Caco-2 (cell line): ENCODE data around the gene YES1. TPM values are rescaled to one million over a fixed set of nuclear protein-coding genes. Genes with fewer than 3 reads are reported as not detected.
A peak's percentile ranks its signal among the peaks of the same experiment; 100 is the strongest.
"Not testable (repeated sequence)": the region's sequence is repeated elsewhere in the genome, so short reads cannot be mapped to it uniquely, and the experiment has no call there.

Experiments used
- BruUV-seq: library from RNA; stranded (reverse); fragments of 400-500 nt; replicated peaks from 2 replicates; lab custom pipeline; 2021; lab: Mats Ljungman, UMichigan
- CTCF ChIA-PET: fragments of 300-600 bp; sonication (Branson Sonifier 250); formaldehyde crosslinking; loops from one replicate; lab custom pipeline; 2022; ENCODE audit warnings: antibody characterized with exemption; lab: Charles Lee
- POLR2A ChIA-PET: fragments of 300-600 bp; sonication (Branson Sonifier 250); formaldehyde crosslinking; loops from one replicate; lab custom pipeline; 2022; ENCODE audit warnings: antibody characterized with exemption; lab: Charles Lee
- DNase-seq, 2 experiments: peaks; one replicate each; pipeline versions ENCODE4 v3.0.0 to v3.0.0-alpha.2; 2020 to 2022
- H3K27me3 ChIP-seq: replicated peaks from 2 replicates; pipeline ENCODE4 v1.6.0; 2011; ENCODE audit warnings: low read length; ENCODE audit not compliant: control insufficient read depth, insufficient read depth
- H3K36me3 ChIP-seq: 2 replicates; pipeline ENCODE4 v1.5.1; 2011; ENCODE audit warnings: low read length; ENCODE audit not compliant: control insufficient read depth, insufficient read depth
- H3K4me1 ChIP-seq: fragments of 250-450 bp; sonication (Bioruptor Pico); 2 replicates; pipeline ENCODE4 v1.5.1; 2020; ENCODE audit warnings: mild to moderate bottlenecking
- H3K4me3 ChIP-seq: 2 replicates; pipeline ENCODE4 v1.5.1; 2011; ENCODE audit warnings: low read depth, mild to moderate bottlenecking, control low read depth, low read length
- H3K9me3 ChIP-seq: fragments of 250-450 bp; sonication (Bioruptor Pico); 2 replicates; pipeline ENCODE4 v1.5.1; 2020; ENCODE audit warnings: mild to moderate bottlenecking, moderate library complexity
- H3K27ac Mint-ChIP-seq: one replicate; pipeline ENCODE4 v1.8.0; 2022; ENCODE audit warnings: mixed read lengths; ENCODE audit not compliant: unreplicated experiment
- H3K27me3 Mint-ChIP-seq: one replicate; pipeline ENCODE4 v1.8.0; 2022; ENCODE audit warnings: mixed read lengths; ENCODE audit not compliant: insufficient read depth, unreplicated experiment
- H3K36me3 Mint-ChIP-seq: one replicate; pipeline ENCODE4 v1.8.0; 2022; ENCODE audit warnings: mild to moderate bottlenecking, mixed read lengths; ENCODE audit not compliant: insufficient read depth, unreplicated experiment
- H3K4me1 Mint-ChIP-seq: one replicate; pipeline ENCODE4 v1.8.0; 2022; ENCODE audit warnings: low read depth, mixed read lengths; ENCODE audit not compliant: unreplicated experiment
- H3K4me3 Mint-ChIP-seq: one replicate; pipeline ENCODE4 v1.8.0; 2022; ENCODE audit warnings: mild to moderate bottlenecking, moderate library complexity, mixed read lengths; ENCODE audit not compliant: unreplicated experiment
- H3K9me3 Mint-ChIP-seq: one replicate; pipeline ENCODE4 v1.8.0; 2022; ENCODE audit warnings: mixed read lengths; ENCODE audit not compliant: unreplicated experiment
- intact Hi-C: fragments of 100-400 bp; cut with micrococcal nuclease; formaldehyde crosslinking; loops from one replicate; pipeline ENCODE4 v1.10.0; 2022; ENCODE audit not compliant: unreplicated experiment
- total RNA-seq: library from RNA; stranded (reverse); gene quantifications from 2 replicates; pipeline ENCODE4 v1.2.3, GENCODE V29; 2022
- TF ChIP-seq, protein P1 (sequence below), 2 experiments: fragments of 200-600 bp in 1 of 2; IDR thresholded peaks; 1 replicate in 1 of 2; 2 replicates in 1 of 2; pipeline versions ENCODE4 v1.5.1 to v1.8.0; 2011 to 2022; ENCODE audit warnings: antibody characterized with exemption in 1 of 2, control low read depth in 1 of 2, inconsistent platforms in 1 of 2, low read depth in 1 of 2, low read length in 1 of 2, mild to moderate bottlenecking in 1 of 2, moderate library complexity in 1 of 2; ENCODE audit not compliant: insufficient read depth in 1 of 2, severe bottlenecking in 1 of 2, unreplicated experiment in 1 of 2

The YES1 gene
- total RNA-seq, 1 experiment from 2014 or later, result 95.0 TPM

- peak overlapping the region; percentile 96 for H3K4me3 Mint-ChIP-seq
- no TSS peak for BruUV-seq
- H3K36me3 Mint-ChIP-seq, result peaks cover 6% of the 10 kb centered on the region
- no peaks in the 10 kb centered on the region for H3K9me3 Mint-ChIP-seq
- H3K27me3 ChIP-seq, result no peaks in the 10 kb centered on the region
- H3K4me1 Mint-ChIP-seq, result peaks cover 6% of the 10 kb centered on the region
- H3K9me3 ChIP-seq, result no peaks in the 10 kb centered on the region
- no peaks in the 10 kb centered on the region for H3K36me3 ChIP-seq
- no peaks in the 10 kb centered on the region for H3K27me3 Mint-ChIP-seq
- TF ChIP-seq, protein P1, sequence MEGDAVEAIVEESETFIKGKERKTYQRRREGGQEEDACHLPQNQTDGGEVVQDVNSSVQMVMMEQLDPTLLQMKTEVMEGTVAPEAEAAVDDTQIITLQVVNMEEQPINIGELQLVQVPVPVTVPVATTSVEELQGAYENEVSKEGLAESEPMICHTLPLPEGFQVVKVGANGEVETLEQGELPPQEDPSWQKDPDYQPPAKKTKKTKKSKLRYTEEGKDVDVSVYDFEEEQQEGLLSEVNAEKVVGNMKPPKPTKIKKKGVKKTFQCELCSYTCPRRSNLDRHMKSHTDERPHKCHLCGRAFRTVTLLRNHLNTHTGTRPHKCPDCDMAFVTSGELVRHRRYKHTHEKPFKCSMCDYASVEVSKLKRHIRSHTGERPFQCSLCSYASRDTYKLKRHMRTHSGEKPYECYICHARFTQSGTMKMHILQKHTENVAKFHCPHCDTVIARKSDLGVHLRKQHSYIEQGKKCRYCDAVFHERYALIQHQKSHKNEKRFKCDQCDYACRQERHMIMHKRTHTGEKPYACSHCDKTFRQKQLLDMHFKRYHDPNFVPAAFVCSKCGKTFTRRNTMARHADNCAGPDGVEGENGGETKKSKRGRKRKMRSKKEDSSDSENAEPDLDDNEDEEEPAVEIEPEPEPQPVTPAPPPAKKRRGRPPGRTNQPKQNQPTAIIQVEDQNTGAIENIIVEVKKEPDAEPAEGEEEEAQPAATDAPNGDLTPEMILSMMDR (IDR thresholded peaks at IDR 0.05; ENCODE audit: insufficient read depth in 1 of 2, low read depth in 1 of 2, low read length in 1 of 2, severe bottlenecking in 1 of 2, unreplicated experiment in 1 of 2), result no peak
- intact Hi-C loops, result no loop called here
- ChIA-PET CTCF (no interaction called here), POLR2A (no interaction called here)
- H3K27ac Mint-ChIP-seq, result no peak overlapping the region
- DNase-seq, result no peak
- H3K4me1 ChIP-seq, result 0 out of 2 replicates have a peak, but pooled peaks cover 8% of the 10 kb centered on the region
- H3K4me3 ChIP-seq, result peak overlapping the region; percentile 79
Measured at GRCh38 chr18:809985-810642, 1.9 kb downstream of the YES1 start.

- H3K27me3 Mint-ChIP-seq, H3K4me1 ChIP-seq, DNase-seq, CTCF ChIA-PET, intact Hi-C loops, H3K4me1 Mint-ChIP-seq, H3K9me3 ChIP-seq, H3K36me3 ChIP-seq, BruUV-seq, H3K27me3 ChIP-seq, H3K27ac Mint-ChIP-seq, H3K9me3 Mint-ChIP-seq, POLR2A ChIA-PET, H3K4me3 Mint-ChIP-seq, H3K36me3 Mint-ChIP-seq, H3K4me3 ChIP-seq: not testable (repeated sequence)
Measured at GRCh38 chr18:809228-809627, 2.8 kb downstream of the YES1 start.

GRCh38 chr18:808502-808901 lies 3.5 kb downstream of the YES1 start:
- peaks cover 6% of the 10 kb centered on the region for H3K36me3 Mint-ChIP-seq
- Histone ChIP-seq H3K9me3 (no peaks in the 10 kb centered on the region), H3K27me3 (no peaks in the 10 kb centered on the region), H3K36me3 (no peaks in the 10 kb centered on the region), H3K4me1 (0 out of 2 replicates have a peak, but pooled peaks cover 8% of the 10 kb centered on the region), H3K4me3 (no peak overlapping the region)
- DNase-seq, result no peak
- CTCF ChIA-PET, result no interaction called here
- H3K27ac Mint-ChIP-seq, result no peak overlapping the region
- no TSS peak for BruUV-seq
- POLR2A ChIA-PET, result no interaction called here
- H3K4me1 Mint-ChIP-seq, result peaks cover 6% of the 10 kb centered on the region
- TF ChIP-seq, protein P1 (IDR thresholded peaks at IDR 0.05; ENCODE audit: insufficient read depth in 1 of 2, low read depth in 1 of 2, low read length in 1 of 2, severe bottlenecking in 1 of 2, unreplicated experiment in 1 of 2), result no peak
- no peaks in the 10 kb centered on the region for H3K27me3 Mint-ChIP-seq
- H3K9me3 Mint-ChIP-seq, result no peaks in the 10 kb centered on the region
- intact Hi-C loops, result no loop called here
- H3K4me3 Mint-ChIP-seq, result no peak overlapping the region
